ENCODE measurements around the gene PARD3.

DNA sequence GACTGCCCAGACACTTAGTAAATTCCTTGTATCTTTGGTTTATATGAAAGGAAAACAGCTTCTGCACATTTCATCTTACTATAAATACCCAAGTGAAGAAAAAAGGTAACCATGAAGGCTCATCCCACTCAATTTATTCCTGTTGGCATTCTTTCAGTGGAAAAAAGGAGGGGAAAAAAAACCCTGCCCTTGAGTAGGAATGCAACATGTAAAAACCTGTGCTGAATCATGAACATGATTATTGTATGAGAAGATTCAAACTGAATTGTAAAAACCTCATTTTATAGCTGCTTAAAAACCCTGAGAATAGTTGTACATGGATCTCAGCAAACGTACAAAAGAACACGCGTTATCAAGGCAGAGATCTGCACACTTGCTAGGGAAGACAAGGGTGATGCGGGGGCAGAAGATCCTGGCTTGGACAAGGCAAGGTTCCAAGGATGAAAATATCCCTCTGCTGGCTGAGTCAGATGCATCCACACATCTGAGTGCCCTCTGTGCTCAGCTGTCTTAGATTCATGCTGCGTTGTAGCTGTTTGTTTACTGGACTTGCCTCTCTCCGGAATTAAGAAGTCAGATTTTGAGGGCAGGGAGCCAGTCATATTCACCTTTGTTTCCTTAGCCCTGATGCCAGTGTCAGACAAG, 658.2 kb downstream of the PARD3 start:
- TF ChIP-seq CTCF (IDR thresholded peaks at IDR 0.05) (no peak), EZH2 (IDR thresholded peaks at IDR 0.05) (no peak), EZH2phosphoT487 (IDR thresholded peaks at IDR 0.05) (no peak)

Measured in neural progenitor cell (in vitro differentiated cells).